Measurements from ENCODE around the gene ARHGAP6.
"Not testable (repeated sequence)": the region's sequence is repeated elsewhere in the genome, so short reads cannot be mapped to it uniquely, and the experiment has no call there.

Gene ARHGAP6

DNA sequence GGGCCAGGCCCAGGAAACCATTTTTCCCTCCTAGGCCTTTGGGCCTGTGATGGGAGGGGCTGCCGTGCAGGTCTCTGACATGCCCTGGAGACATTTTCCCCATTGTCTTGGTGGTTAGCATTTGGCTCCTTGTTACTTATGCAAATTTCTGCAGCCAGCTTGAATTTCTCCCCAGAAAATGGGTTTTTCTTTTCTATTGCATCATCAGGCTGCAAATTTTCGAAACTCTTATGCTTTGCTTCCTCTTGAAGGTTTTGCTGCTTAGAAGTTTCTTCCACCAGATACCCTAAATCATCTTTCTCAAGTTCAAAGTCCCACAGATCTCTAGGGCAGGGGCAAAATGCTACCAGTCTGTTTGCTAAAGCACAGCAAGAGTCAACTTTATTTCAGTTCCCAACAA is 430.3 kb downstream of the ARHGAP6 start:
- WGBS, 2 experiments = 93 to 96% methylated on average over 2 of the region's 2 CpGs
- H3K36me3 ChIP-seq (ENCODE audit: control insufficient read depth, insufficient read depth, low read length) = not testable (repeated sequence)

DNA sequence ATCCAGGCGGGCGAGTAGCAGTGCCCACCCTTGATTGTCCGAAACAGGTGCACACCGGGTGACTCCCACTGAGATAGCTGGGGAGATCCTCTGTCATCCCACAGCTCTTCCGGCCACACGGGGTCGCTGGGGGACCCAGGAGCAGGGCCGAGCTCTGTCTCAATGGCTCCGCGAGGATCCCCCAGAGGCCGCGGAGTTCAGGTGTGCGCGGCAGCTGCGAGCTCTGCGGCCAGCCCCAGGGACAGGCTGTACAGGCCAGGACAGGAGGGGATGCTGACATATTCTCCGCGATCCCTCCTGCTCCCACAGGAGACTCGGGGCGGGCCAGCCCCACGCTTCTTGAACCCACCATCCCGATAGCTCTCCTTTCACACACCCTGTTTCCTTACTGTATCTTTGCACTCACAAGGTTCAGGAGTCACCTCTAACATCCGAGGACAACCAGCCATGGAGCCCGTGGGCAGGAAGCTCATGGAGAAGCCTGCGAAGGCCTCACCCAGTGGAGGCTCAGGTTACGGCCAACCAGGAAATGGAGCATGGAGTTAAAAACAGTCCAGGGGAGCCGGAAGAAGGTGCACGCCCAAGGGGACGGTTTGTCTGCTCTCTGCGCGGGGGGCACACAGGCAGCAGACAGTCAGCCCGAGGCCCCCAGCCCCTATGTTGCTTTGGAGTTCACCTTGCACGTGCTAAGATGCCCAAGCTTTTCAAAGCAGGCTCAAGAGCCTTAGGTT is 450.4 kb downstream of the ARHGAP6 start:
- Histone ChIP-seq H3K9me3 (ENCODE audit: control insufficient read depth, low read length) (no peaks in the 10 kb centered on the region), H3K27me3 (ENCODE audit: control insufficient read depth, insufficient read depth, low read length, poor library complexity, severe bottlenecking) (no peaks in the 10 kb centered on the region), H3K4me3 (ENCODE audit: insufficient read depth, low read depth, low read length) (no peak overlapping the region), H3K27ac (ENCODE audit: insufficient read depth, low read depth, low read length, poor library complexity, severe bottlenecking) (no peak overlapping the region), H3K36me3 (ENCODE audit: control insufficient read depth, insufficient read depth, low read length) (no peaks in the 10 kb centered on the region), H3K4me1 (ENCODE audit: control insufficient read depth, insufficient read depth, low read length) (no peaks in the 10 kb centered on the region)
- 94 to 95% methylated on average over 33 of the region's 33 CpGs for WGBS, 2 experiments

More for the DNA sequence above, 430.3 kb downstream of the ARHGAP6 start:
- H3K4me1 ChIP-seq (ENCODE audit: control insufficient read depth, insufficient read depth, low read length); H3K27me3 ChIP-seq (ENCODE audit: control insufficient read depth, insufficient read depth, low read length, poor library complexity, severe bottlenecking); H3K4me3 ChIP-seq (ENCODE audit: insufficient read depth, low read depth, low read length); H3K9me3 ChIP-seq (ENCODE audit: control insufficient read depth, low read length); H3K27ac ChIP-seq (ENCODE audit: insufficient read depth, low read depth, low read length, poor library complexity, severe bottlenecking): not testable (repeated sequence)

DNA sequence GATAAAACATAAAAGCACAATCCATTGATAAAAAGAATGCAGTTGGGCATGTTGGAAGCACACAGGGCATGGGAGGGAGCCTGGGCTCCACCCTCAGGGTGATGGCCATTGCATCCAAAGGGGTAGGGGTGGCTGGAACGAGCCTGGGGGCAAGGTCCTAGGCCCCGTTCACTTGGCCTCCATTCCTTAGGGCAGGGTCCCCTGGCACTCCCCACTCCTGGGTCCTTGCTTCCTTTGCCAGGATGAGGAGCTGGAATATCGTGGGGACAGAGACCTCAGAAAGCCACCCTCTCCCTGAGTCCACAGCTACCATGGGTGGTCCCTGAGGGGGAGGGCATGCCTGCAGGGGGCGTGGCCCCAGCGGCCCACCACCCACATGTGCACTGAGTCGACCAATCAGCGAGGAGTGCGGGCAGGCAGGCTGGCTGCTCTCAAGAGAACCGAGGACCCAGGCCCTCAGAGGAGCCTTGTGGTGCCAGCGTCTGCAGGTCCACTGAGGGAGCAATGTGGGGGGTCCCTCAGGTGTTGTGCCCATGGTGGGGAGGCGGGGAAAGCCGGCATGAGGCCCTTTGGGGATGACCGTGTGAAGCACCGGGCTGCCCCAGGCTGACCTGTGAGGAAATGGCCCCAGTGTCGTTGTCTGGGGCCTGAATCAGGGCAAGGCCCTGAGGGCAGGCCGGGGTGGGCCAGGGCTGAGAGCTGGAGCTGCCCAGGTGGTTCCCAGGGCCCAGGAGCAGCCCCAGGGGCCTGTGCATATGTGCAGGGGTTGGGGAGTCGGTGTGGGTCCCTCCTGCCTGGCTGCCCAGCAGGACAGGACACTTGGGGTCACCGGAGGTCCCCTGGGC is 451.2 kb downstream of the ARHGAP6 start:
- H3K9me3 ChIP-seq (ENCODE audit: control insufficient read depth, low read length) = no peaks in the 10 kb centered on the region
- WGBS, 2 experiments = 89 to 95% methylated on average over 18 of the region's 18 CpGs
- no peaks in the 10 kb centered on the region for H3K27me3 ChIP-seq (ENCODE audit: control insufficient read depth, insufficient read depth, low read length, poor library complexity, severe bottlenecking)
- no peak overlapping the region for H3K27ac ChIP-seq (ENCODE audit: insufficient read depth, low read depth, low read length, poor library complexity, severe bottlenecking)
- H3K36me3 ChIP-seq (ENCODE audit: control insufficient read depth, insufficient read depth, low read length) = no peaks in the 10 kb centered on the region
- H3K4me3 ChIP-seq (ENCODE audit: insufficient read depth, low read depth, low read length) = no peak overlapping the region
- H3K4me1 ChIP-seq (ENCODE audit: control insufficient read depth, insufficient read depth, low read length) = no peaks in the 10 kb centered on the region

DNA sequence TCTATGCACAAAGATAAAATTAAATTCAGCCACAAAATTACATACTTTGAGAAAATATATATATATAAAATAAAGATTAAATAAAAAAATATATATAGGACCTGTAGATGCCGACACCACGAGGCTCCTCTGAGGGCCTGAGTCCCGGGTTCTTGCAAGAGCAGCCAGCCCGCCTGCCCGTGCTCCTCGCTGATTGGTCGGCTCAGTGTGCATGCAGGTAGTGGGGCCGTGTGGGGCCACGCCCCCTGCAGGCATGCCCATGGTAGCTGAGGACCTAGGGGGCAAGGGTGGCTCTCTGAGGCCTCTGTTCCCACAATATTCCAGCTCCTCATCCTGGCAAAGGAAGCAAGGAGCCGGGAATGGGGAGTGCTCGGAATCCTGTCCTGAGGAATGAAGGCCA is 453.0 kb downstream of the ARHGAP6 start:
- WGBS, 2 experiments = 88 to 91% methylated on average over 11 of the region's 11 CpGs
- no peaks in the 10 kb centered on the region for H3K27me3 ChIP-seq (ENCODE audit: control insufficient read depth, insufficient read depth, low read length, poor library complexity, severe bottlenecking)
- no peaks in the 10 kb centered on the region for H3K36me3 ChIP-seq (ENCODE audit: control insufficient read depth, insufficient read depth, low read length)
- H3K27ac ChIP-seq (ENCODE audit: insufficient read depth, low read depth, low read length, poor library complexity, severe bottlenecking) = no peak overlapping the region
- no peaks in the 10 kb centered on the region for H3K9me3 ChIP-seq (ENCODE audit: control insufficient read depth, low read length)
- H3K4me1 ChIP-seq (ENCODE audit: control insufficient read depth, insufficient read depth, low read length) = no peaks in the 10 kb centered on the region
- no peak overlapping the region for H3K4me3 ChIP-seq (ENCODE audit: insufficient read depth, low read depth, low read length)

DNA sequence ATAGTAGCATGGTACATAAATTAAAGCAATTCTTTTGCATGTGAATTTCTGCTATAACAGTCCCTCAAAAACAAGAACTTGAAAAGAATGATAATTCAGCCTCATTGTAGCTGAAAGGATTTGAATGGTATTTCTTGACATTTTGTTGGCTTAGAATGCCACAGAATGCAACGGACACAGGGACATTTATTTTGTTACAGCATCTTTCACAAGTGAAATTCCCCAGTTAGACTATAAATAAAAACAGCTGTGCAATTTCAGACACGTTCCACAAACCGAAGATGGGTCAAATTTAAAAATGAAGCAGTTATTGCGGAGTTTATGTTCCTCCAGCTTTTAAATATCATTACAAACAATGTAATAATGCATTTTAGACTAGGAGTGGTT is 455.3 kb downstream of the ARHGAP6 start:
- no peak overlapping the region for H3K27ac ChIP-seq (ENCODE audit: insufficient read depth, low read depth, low read length, poor library complexity, severe bottlenecking)
- no peaks in the 10 kb centered on the region for H3K9me3 ChIP-seq (ENCODE audit: control insufficient read depth, low read length)
- H3K36me3 ChIP-seq (ENCODE audit: control insufficient read depth, insufficient read depth, low read length) = no peaks in the 10 kb centered on the region
- H3K4me3 ChIP-seq (ENCODE audit: insufficient read depth, low read depth, low read length) = no peak overlapping the region
- WGBS, 2 experiments = 98 to 100% methylated on average over 1 to 4 of the region's 4 CpGs
- no peaks in the 10 kb centered on the region for H3K27me3 ChIP-seq (ENCODE audit: control insufficient read depth, insufficient read depth, low read length, poor library complexity, severe bottlenecking)
- no peaks in the 10 kb centered on the region for H3K4me1 ChIP-seq (ENCODE audit: control insufficient read depth, insufficient read depth, low read length)

DNA sequence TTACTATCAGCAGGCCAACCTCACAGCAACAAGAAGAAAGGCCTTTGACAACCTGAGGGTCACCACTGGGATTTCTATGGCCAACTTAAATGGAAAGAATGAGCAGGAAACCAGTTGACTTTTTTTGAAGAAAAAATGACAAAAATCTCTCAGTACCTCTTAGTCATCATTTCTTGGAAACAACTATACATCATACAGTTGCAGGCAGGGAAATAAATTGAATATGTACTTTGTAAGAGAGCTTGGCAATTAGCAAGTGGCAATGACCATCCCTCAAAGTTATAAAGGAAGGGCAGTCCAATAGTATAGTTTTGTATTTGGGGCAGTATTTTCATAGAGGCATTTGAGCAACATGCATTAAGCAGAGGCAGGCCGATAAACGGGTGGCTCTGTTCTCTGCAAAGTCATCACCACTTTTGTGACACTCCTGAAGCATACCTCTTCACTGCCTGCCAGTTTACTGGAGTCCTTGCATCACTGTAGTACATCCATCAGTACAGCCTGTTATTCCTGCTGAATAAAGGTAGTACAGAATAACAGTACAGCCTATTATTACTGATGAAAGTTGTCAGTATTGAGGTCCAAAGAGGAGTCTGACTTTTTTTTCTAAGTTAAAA is 455.8 kb downstream of the ARHGAP6 start:
- H3K4me3 ChIP-seq (ENCODE audit: insufficient read depth, low read depth, low read length) = no peak overlapping the region
- WGBS, 2 experiments = 93 to 98% methylated on average over 2 of the region's 2 CpGs

DNA sequence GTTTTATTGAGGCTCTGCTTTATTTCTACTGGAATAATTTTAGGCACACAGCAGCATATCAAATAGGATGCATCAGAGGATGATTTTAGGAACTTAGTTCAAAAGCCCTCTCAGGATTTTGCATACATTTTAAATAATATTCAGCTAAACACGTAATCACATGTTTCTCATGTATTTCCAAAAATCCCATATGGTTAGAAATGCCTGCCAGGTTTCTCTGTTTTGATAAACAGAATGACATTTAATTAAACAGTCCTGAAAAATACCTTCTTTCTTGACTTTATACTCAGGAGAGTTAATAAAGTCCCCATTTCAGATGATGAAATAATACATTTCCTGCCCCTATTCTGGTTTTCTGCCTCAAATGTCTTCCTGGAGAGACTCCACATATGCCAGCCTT is 459.0 kb downstream of the ARHGAP6 start:
- 100% methylated on average over 1 of the region's 1 CpG; no CpG with 5 or more reads in 1 of the 2 experiments for WGBS, 2 experiments
- H3K36me3 ChIP-seq (ENCODE audit: control insufficient read depth, insufficient read depth, low read length) = no peaks in the 10 kb centered on the region
- no peaks in the 10 kb centered on the region for H3K9me3 ChIP-seq (ENCODE audit: control insufficient read depth, low read length)
- H3K27me3 ChIP-seq (ENCODE audit: control insufficient read depth, insufficient read depth, low read length, poor library complexity, severe bottlenecking) = no peaks in the 10 kb centered on the region
- H3K27ac ChIP-seq (ENCODE audit: insufficient read depth, low read depth, low read length, poor library complexity, severe bottlenecking) = no peak overlapping the region
- H3K4me1 ChIP-seq (ENCODE audit: control insufficient read depth, insufficient read depth, low read length) = no peaks in the 10 kb centered on the region
- H3K4me3 ChIP-seq (ENCODE audit: insufficient read depth, low read depth, low read length) = no peak overlapping the region

More for the DNA sequence above, 455.8 kb downstream of the ARHGAP6 start:
- no peak overlapping the region for H3K27ac ChIP-seq (ENCODE audit: insufficient read depth, low read depth, low read length, poor library complexity, severe bottlenecking)
- H3K9me3 ChIP-seq (ENCODE audit: control insufficient read depth, low read length) = no peaks in the 10 kb centered on the region
- H3K4me1 ChIP-seq (ENCODE audit: control insufficient read depth, insufficient read depth, low read length) = no peaks in the 10 kb centered on the region
- no peaks in the 10 kb centered on the region for H3K36me3 ChIP-seq (ENCODE audit: control insufficient read depth, insufficient read depth, low read length)
- H3K27me3 ChIP-seq (ENCODE audit: control insufficient read depth, insufficient read depth, low read length, poor library complexity, severe bottlenecking) = no peaks in the 10 kb centered on the region

DNA sequence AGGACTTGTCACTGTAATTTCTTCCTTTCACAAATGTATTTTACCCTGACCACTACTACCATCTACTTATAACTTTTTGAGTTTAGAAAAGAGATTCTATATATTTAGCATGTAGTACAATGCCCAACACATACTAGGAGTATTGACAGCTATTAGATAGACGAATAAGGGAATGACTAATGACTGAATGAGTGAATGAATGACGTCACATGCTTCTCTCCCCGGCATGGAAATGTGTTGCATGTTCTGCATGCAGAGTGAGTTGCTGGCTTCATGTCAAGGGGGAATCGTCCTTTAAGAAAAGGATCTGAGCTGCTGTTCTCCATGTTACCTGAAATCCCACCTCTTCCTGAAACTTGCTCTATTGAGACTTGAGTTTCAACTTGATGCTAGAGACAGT is 459.9 kb downstream of the ARHGAP6 start:
- 87 to 90% methylated on average over 4 of the region's 4 CpGs for WGBS, 2 experiments
- Histone ChIP-seq H3K4me3 (ENCODE audit: insufficient read depth, low read depth, low read length) (no peak overlapping the region), H3K36me3 (ENCODE audit: control insufficient read depth, insufficient read depth, low read length) (no peaks in the 10 kb centered on the region), H3K27ac (ENCODE audit: insufficient read depth, low read depth, low read length, poor library complexity, severe bottlenecking) (no peak overlapping the region), H3K4me1 (ENCODE audit: control insufficient read depth, insufficient read depth, low read length) (no peaks in the 10 kb centered on the region), H3K27me3 (ENCODE audit: control insufficient read depth, insufficient read depth, low read length, poor library complexity, severe bottlenecking) (no peaks in the 10 kb centered on the region), H3K9me3 (ENCODE audit: control insufficient read depth, low read length) (no peaks in the 10 kb centered on the region)

DNA sequence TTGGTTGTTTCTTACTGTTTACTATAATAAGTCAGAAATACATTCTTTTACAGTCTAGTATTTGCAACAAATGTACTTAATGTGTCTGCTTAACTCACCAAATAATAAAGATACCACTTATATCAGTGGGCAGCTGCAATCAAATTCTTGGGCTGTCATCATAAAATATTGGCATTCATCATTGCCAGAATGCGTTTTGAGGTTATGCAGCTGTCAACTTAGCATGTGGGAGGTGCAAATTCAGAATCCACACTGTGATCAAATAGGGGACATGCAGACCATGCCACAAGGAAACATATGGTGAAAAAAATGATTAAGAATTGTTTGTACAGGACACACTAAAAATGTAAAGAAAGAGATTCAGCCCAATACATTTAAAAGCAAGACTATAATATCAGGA is 468.0 kb downstream of the ARHGAP6 start:
- H3K36me3 ChIP-seq (ENCODE audit: control insufficient read depth, insufficient read depth, low read length) = no peaks in the 10 kb centered on the region
- no peak overlapping the region for H3K4me3 ChIP-seq (ENCODE audit: insufficient read depth, low read depth, low read length)
- no peaks in the 10 kb centered on the region for H3K27me3 ChIP-seq (ENCODE audit: control insufficient read depth, insufficient read depth, low read length, poor library complexity, severe bottlenecking)
- WGBS, 2 experiments = 81 to 88% methylated on average over 1 of the region's 1 CpG
- no peaks in the 10 kb centered on the region for H3K4me1 ChIP-seq (ENCODE audit: control insufficient read depth, insufficient read depth, low read length)
- no peaks in the 10 kb centered on the region for H3K9me3 ChIP-seq (ENCODE audit: control insufficient read depth, low read length)
- no peak overlapping the region for H3K27ac ChIP-seq (ENCODE audit: insufficient read depth, low read depth, low read length, poor library complexity, severe bottlenecking)

DNA sequence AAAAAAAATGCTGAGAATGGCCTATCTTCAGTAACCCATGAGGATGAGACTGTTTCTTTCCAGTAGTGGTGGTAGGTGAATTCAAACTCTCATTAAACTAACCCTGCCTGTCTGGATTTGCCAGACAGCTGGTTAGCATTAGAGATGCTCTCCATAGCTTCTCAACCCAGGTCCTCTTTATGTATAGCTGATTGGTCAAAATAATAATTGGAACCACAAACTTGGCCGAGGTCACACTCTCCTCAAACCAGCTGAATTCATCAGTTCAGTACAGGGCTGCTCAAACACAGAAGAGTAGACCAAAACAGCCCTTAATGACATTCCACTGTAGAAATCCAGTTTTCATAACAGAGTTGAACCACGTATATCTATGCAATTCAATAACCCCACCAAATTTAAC is 469.2 kb downstream of the ARHGAP6 start:
- H3K4me1 ChIP-seq (ENCODE audit: control insufficient read depth, insufficient read depth, low read length) = no peaks in the 10 kb centered on the region
- H3K4me3 ChIP-seq (ENCODE audit: insufficient read depth, low read depth, low read length) = no peak overlapping the region
- WGBS, 2 experiments = 95 to 100% methylated on average over 2 of the region's 2 CpGs
- H3K27ac ChIP-seq (ENCODE audit: insufficient read depth, low read depth, low read length, poor library complexity, severe bottlenecking) = no peak overlapping the region
- no peaks in the 10 kb centered on the region for H3K9me3 ChIP-seq (ENCODE audit: control insufficient read depth, low read length)
- no peaks in the 10 kb centered on the region for H3K36me3 ChIP-seq (ENCODE audit: control insufficient read depth, insufficient read depth, low read length)
- no peaks in the 10 kb centered on the region for H3K27me3 ChIP-seq (ENCODE audit: control insufficient read depth, insufficient read depth, low read length, poor library complexity, severe bottlenecking)
